Measurements from ENCODE around the gene FADD.

FADD gene

GRCh38 chr11:70202920-70203750, at the start of gene FADD:
TSS of gene FADD (plus strand) at chr11:70203296. CDS start at chr11:70203460, 164 bp downstream.
- DNase-seq (ENCODE audit: low read depth), result peak; percentile 87

- no peak for DNase-seq (ENCODE audit: low read depth)
These were observed 47.7 kb upstream of the FADD start for GRCh38 chr11:70155386-70155785.

GRCh38 chr11:70156291-70157037, 46.6 kb upstream of the FADD start:
- DNase-seq (ENCODE audit: low read depth), result no peak

- no peak for DNase-seq (ENCODE audit: low read depth)
These were observed 44.9 kb upstream of the FADD start for GRCh38 chr11:70158201-70158600.

- no peak for DNase-seq (ENCODE audit: low read depth)
These were observed 44.2 kb upstream of the FADD start for GRCh38 chr11:70158757-70159389.

GRCh38 chr11:70159627-70160570, 43.2 kb upstream of the FADD start:
- no peak for DNase-seq (ENCODE audit: low read depth)

- no peak for DNase-seq (ENCODE audit: low read depth)
These were observed 42.0 kb upstream of the FADD start for GRCh38 chr11:70161043-70161625.

- no peak for DNase-seq (ENCODE audit: low read depth)
These were observed 38.4 kb upstream of the FADD start for GRCh38 chr11:70164705-70165104.

GRCh38 chr11:70167120-70167519, 36.0 kb upstream of the FADD start:
- DNase-seq (ENCODE audit: low read depth), result no peak

- no peak for DNase-seq (ENCODE audit: low read depth)
These were observed 35.2 kb upstream of the FADD start for GRCh38 chr11:70167723-70168404.

- DNase-seq (ENCODE audit: low read depth), result no peak
These were observed 34.7 kb upstream of the FADD start for GRCh38 chr11:70168405-70168754.

GRCh38 chr11:70169127-70169526, 34.0 kb upstream of the FADD start:
- DNase-seq (ENCODE audit: low read depth), result no peak

GRCh38 chr11:70169632-70170031, 33.5 kb upstream of the FADD start:
- DNase-seq (ENCODE audit: low read depth), result no peak

- no peak for DNase-seq (ENCODE audit: low read depth)
These were observed 32.4 kb upstream of the FADD start for GRCh38 chr11:70170596-70171210.

- no peak for DNase-seq (ENCODE audit: low read depth)
These were observed 30.1 kb upstream of the FADD start for GRCh38 chr11:70173018-70173417.

GRCh38 chr11:70174547-70175235, 28.4 kb upstream of the FADD start:
- DNase-seq (ENCODE audit: low read depth), result no peak

- no peak for DNase-seq (ENCODE audit: low read depth)
These were observed 27.8 kb upstream of the FADD start for GRCh38 chr11:70175236-70175698.

- peak; percentile 12 for DNase-seq (ENCODE audit: low read depth)
These were observed 26.0 kb upstream of the FADD start for GRCh38 chr11:70176940-70177689.

GRCh38 chr11:70180906-70181305, 22.2 kb upstream of the FADD start:
- DNase-seq (ENCODE audit: low read depth), result no peak

Data from stimulated activated CD4-positive, alpha-beta T cell treated with anti-CD3 and anti-CD28 coated beads, Interleukin-2, amount 100 ng/mL, for 4 hours (primary cell).